SU-DHL-6 (cell line): Measurements from ENCODE around the gene DTYMK.

ENCODE experiments used
- H2AFZ ChIP-seq: fragments of 200-600 bp; sonication (generic); 2 replicates; pipeline ENCODE4 v1.6.1; 2014; ENCODE audit warnings: low read depth, mild to moderate bottlenecking, moderate library complexity, mixed read lengths, antibody characterized with exemption, low read length; ENCODE audit not compliant: severe bottlenecking
- H3F3A ChIP-seq: fragments of 200-600 bp; shearing (Covaris generic); 2 replicates; pipeline ENCODE4 v1.6.0; 2016; ENCODE audit warnings: antibody characterized with exemption, mild to moderate bottlenecking; ENCODE audit not compliant: insufficient read depth
- H3K27ac ChIP-seq: fragments of 200-600 bp; sonication (generic); 2 replicates; pipeline ENCODE4 v1.5.1; 2016; ENCODE audit warnings: low read depth, mild to moderate bottlenecking, low read length, moderate library complexity, mixed read lengths
- H3K27me3 ChIP-seq: fragments of 200-600 bp; sonication (generic), shearing (Covaris generic); 2 replicates; pipeline ENCODE4 v1.6.0; 2014; ENCODE audit warnings: mild to moderate bottlenecking, low read length
- H3K36me3 ChIP-seq: fragments of 200-600 bp; sonication (generic); 2 replicates; pipeline ENCODE4 v1.6.1; 2014; ENCODE audit warnings: mild to moderate bottlenecking, low read length, mixed read lengths
- H3K4me2 ChIP-seq: fragments of 300-600, 200-600 bp; shearing (Covaris generic), sonication (generic); 2 replicates; pipeline ENCODE4 v1.6.0; 2014; ENCODE audit warnings: low read length, low read depth, mild to moderate bottlenecking; ENCODE audit not compliant: poor library complexity, severe bottlenecking
- H3K4me3 ChIP-seq: fragments of 200-600 bp; sonication (generic); 2 replicates; pipeline ENCODE4 v1.5.1; 2014; ENCODE audit warnings: antibody characterized with exemption, low read length, mild to moderate bottlenecking, mixed read lengths; ENCODE audit not compliant: insufficient read depth, poor library complexity, severe bottlenecking
- H3K79me2 ChIP-seq: fragments of 200-600 bp; sonication (generic); 2 replicates; pipeline ENCODE4 v1.6.1; 2014; ENCODE audit warnings: mild to moderate bottlenecking, low read length, moderate library complexity; ENCODE audit not compliant: insufficient read depth
- H3K9ac ChIP-seq: fragments of 200-600 bp; sonication (generic); 2 replicates; pipeline ENCODE4 v1.7.0; 2014; ENCODE audit warnings: mild to moderate bottlenecking, low read length
- H3K9me2 ChIP-seq: fragments of 200-600 bp; sonication (generic); replicated peaks from 2 replicates; pipeline ENCODE4 v1.6.1; 2014; ENCODE audit warnings: low read length; ENCODE audit not compliant: insufficient read depth
- H3K9me3 ChIP-seq: fragments of 200-600 bp; sonication (generic); 2 replicates; pipeline ENCODE4 v1.6.1; 2014; ENCODE audit warnings: low read length, mixed read lengths; ENCODE audit not compliant: insufficient read depth
- H4K20me1 ChIP-seq: fragments of 200-600 bp; sonication (generic); 2 replicates; pipeline ENCODE4 v1.6.1; 2014; ENCODE audit warnings: low read depth, mild to moderate bottlenecking, antibody characterized with exemption, low read length, moderate library complexity, mixed read lengths
- CTCF ChIP-seq: fragments of 200-600 bp; sonication (generic); IDR thresholded peaks from one replicate; pipeline ENCODE4 v1.5.1; 2017; ENCODE audit warnings: antibody characterized with exemption, mild to moderate bottlenecking, low read length, moderate library complexity; ENCODE audit not compliant: insufficient read depth, poor library complexity, severe bottlenecking
- EZH2phosphoT487 ChIP-seq: fragments of 200-600 bp; sonication (generic), shearing (Covaris generic); conservative IDR thresholded peaks from 2 replicates; pipeline ENCODE4 v1.6.1; 2018; ENCODE audit warnings: mild to moderate bottlenecking, antibody characterized with exemption, low read length, moderate library complexity, mixed read lengths

The DTYMK gene

GRCh38 chr2:241726459-241726858 is 39.8 kb upstream of the DTYMK start:
- Histone ChIP-seq H3F3A (no peaks in the 10 kb centered on the region), H3K27ac (no peak overlapping the region), H4K20me1 (no peaks in the 10 kb centered on the region), H3K4me2 (no peak overlapping the region), H3K27me3 (no peaks in the 10 kb centered on the region), H3K9ac (no peak overlapping the region), H3K36me3 (peaks cover 16% of the 10 kb centered on the region), H3K9me2 (no peaks in the 10 kb centered on the region), H2AFZ (no peak overlapping the region), H3K79me2 (no peaks in the 10 kb centered on the region), H3K4me3 (no peak overlapping the region), H3K9me3 (peaks cover 21% of the 10 kb centered on the region; the same call in 1 of the 2 replicates)
- TF ChIP-seq EZH2phosphoT487: no peak
- TF ChIP-seq CTCF: no peak

- Histone ChIP-seq H3K9me2 (no peaks in the 10 kb centered on the region), H3K27ac (no peak overlapping the region), H3F3A (no peaks in the 10 kb centered on the region), H4K20me1 (no peaks in the 10 kb centered on the region), H3K79me2 (no peaks in the 10 kb centered on the region), H3K9me3 (peaks cover 24% of the 10 kb centered on the region; the same call in 1 of the 2 replicates), H3K4me3 (no peak overlapping the region), H3K36me3 (peaks cover 22% of the 10 kb centered on the region), H3K9ac (no peak overlapping the region), H3K4me2 (no peak overlapping the region), H2AFZ (no peak overlapping the region), H3K27me3 (no peaks in the 10 kb centered on the region)
- TF ChIP-seq CTCF (no peak), EZH2phosphoT487 (no peak)
Measured at GRCh38 chr2:241724975-241725870, 38.6 kb upstream of the DTYMK start.

- H2AFZ ChIP-seq: no peak overlapping the region
- TF ChIP-seq EZH2phosphoT487: no peak
- H3K4me3 ChIP-seq: no peak overlapping the region
- peaks cover 24% of the 10 kb centered on the region; the same call in 1 of the 2 replicates for H3K9me3 ChIP-seq
- H4K20me1 ChIP-seq: no peaks in the 10 kb centered on the region
- no peaks in the 10 kb centered on the region for H3K9me2 ChIP-seq
- no peaks in the 10 kb centered on the region for H3K79me2 ChIP-seq
- H3K27ac ChIP-seq: no peak overlapping the region
- H3F3A ChIP-seq: no peaks in the 10 kb centered on the region
- H3K4me2 ChIP-seq: no peak overlapping the region
- peaks cover 24% of the 10 kb centered on the region for H3K36me3 ChIP-seq
- H3K27me3 ChIP-seq: no peaks in the 10 kb centered on the region
- H3K9ac ChIP-seq: no peak overlapping the region
Measured at GRCh38 chr2:241724259-241724974, 37.8 kb upstream of the DTYMK start.
